Endothelial cell of umbilical vein (primary cell): ENCODE data around the gene IPO9. TPM values are rescaled to one million over a fixed set of nuclear protein-coding genes. Genes with fewer than 3 reads are reported as not detected.

Source experiments
- BruUV-seq: library from RNA; stranded (reverse); fragments of 400-500 nt; replicated peaks from 2 replicates; lab custom pipeline; 2021; lab: Mats Ljungman, UMichigan
- CTCF ChIA-PET: fragments of 300-600, 350-600 bp; sonication (Branson Sonifier 250); formaldehyde crosslinking; loops from one replicate; lab custom pipeline; 2021; ENCODE audit warnings: antibody characterized with exemption, inconsistent platforms; lab: Charles Lee
- POLR2A ChIA-PET: fragments of 300-600, 350-600 bp; sonication (Branson Sonifier 250); formaldehyde crosslinking; loops from one replicate; lab custom pipeline; 2021; ENCODE audit warnings: antibody characterized with exemption, inconsistent platforms; lab: Charles Lee
- DNase-seq: peaks from one replicate; pipeline ENCODE4 v3.0.0-alpha.2; 2011; ENCODE audit warnings: low read depth, low spot score
- FAIRE-seq: peaks from 2 replicates; lab custom pipeline; 2011; peaks lifted over from hg19 to GRCh38; lab: Jason Lieb, UNC
- H2AFZ ChIP-seq: 2 replicates; pipeline ENCODE4 v1.6.0; 2012; ENCODE audit warnings: low read depth, low read length, control low read depth, inconsistent platforms
- H3K27ac ChIP-seq: 2 replicates; pipeline ENCODE4 v1.5.1; 2011; ENCODE audit warnings: low read depth, mild to moderate bottlenecking, control low read depth, low read length, moderate library complexity; ENCODE audit not compliant: insufficient read depth
- H3K27me3 ChIP-seq, 2 experiments: 2 replicates each; pipeline versions ENCODE4 v1.6.0 to v1.6.1; 2011; ENCODE audit warnings: low read length in 2 of 2, mixed read lengths in 1 of 2; ENCODE audit not compliant: control insufficient read depth in 2 of 2, insufficient read depth in 2 of 2
- H3K36me3 ChIP-seq, 2 experiments: 2 replicates in 1 of 2; 3 replicates in 1 of 2; pipeline ENCODE4 v1.5.1; 2011; ENCODE audit warnings: low read length in 2 of 2, mild to moderate bottlenecking in 1 of 2, moderate library complexity in 1 of 2; ENCODE audit not compliant: control insufficient read depth in 2 of 2, insufficient read depth in 2 of 2; ENCODE audit errors: extremely low read depth in 1 of 2
- H3K4me1 ChIP-seq: 3 replicates; pipeline ENCODE4 v1.5.1; 2011; ENCODE audit warnings: mild to moderate bottlenecking, low read length; ENCODE audit not compliant: control insufficient read depth, insufficient read depth; ENCODE audit errors: extremely low read depth
- H3K4me2 ChIP-seq: 2 replicates; pipeline ENCODE4 v1.6.1; 2011; ENCODE audit warnings: low read length, control low read depth, mixed read lengths; ENCODE audit not compliant: insufficient read depth
- H3K4me3 ChIP-seq, 3 experiments: fragments of 200-600 bp in 1 of 3; sonication (generic), shearing (Covaris generic) in 1 of 3; replicated peaks in 1 of 3; 2 replicates each; pipeline ENCODE4 v1.5.1; 2011 to 2016; ENCODE audit warnings: control low read depth in 3 of 3, low read length in 3 of 3, mild to moderate bottlenecking in 2 of 3, inconsistent platforms in 1 of 3, low read depth in 1 of 3, moderate library complexity in 1 of 3; ENCODE audit not compliant: insufficient read depth in 1 of 3
- H3K79me2 ChIP-seq: 2 replicates; pipeline ENCODE4 v1.6.0; 2012; ENCODE audit warnings: low read length, inconsistent platforms; ENCODE audit not compliant: control insufficient read depth, insufficient read depth
- H3K9ac ChIP-seq: replicated peaks from 2 replicates; pipeline ENCODE3; 2011; ENCODE audit warnings: low read length, control low read depth; ENCODE audit not compliant: insufficient read depth; ENCODE audit errors: extremely low read depth
- H3K9me1 ChIP-seq: replicated peaks from 3 replicates; pipeline ENCODE4 v1.6.0; 2011; ENCODE audit warnings: mild to moderate bottlenecking, low read length; ENCODE audit not compliant: control insufficient read depth, insufficient read depth; ENCODE audit errors: extremely low read depth
- H3K9me3 ChIP-seq: replicated peaks from 2 replicates; pipeline ENCODE4 v1.5.1; 2012; ENCODE audit warnings: low read length, inconsistent platforms; ENCODE audit not compliant: control insufficient read depth, insufficient read depth
- H4K20me1 ChIP-seq: replicated peaks from 2 replicates; pipeline ENCODE3; 2011; ENCODE audit warnings: mild to moderate bottlenecking, low read length; ENCODE audit not compliant: control insufficient read depth, insufficient read depth; ENCODE audit errors: extremely low read depth
- CTCF ChIP-seq, 2 donors: IDR thresholded peaks; 1 replicate in 1 of 2; 2 replicates in 1 of 2; pipeline ENCODE4 v1.5.1; 2011; ENCODE audit warnings: low read length in 2 of 2, mild to moderate bottlenecking in 2 of 2, moderate library complexity in 2 of 2, control low read depth in 1 of 2, inconsistent platforms in 1 of 2, low read depth in 1 of 2; ENCODE audit not compliant: insufficient read depth in 1 of 2; ENCODE audit errors: extremely low read depth in 1 of 2
- EZH2 ChIP-seq: IDR thresholded peaks from 2 replicates; pipeline ENCODE4 v1.6.1; 2012; ENCODE audit warnings: borderline replicate concordance, low read depth, mild to moderate bottlenecking, moderate library complexity, low read length, inconsistent platforms; ENCODE audit not compliant: severe bottlenecking
- FOS ChIP-seq: IDR thresholded peaks from 2 replicates; pipeline ENCODE4 v1.6.1; 2011; ENCODE audit warnings: mild to moderate bottlenecking, low read length, moderate library complexity, borderline replicate concordance; ENCODE audit not compliant: insufficient read depth
- GATA2 ChIP-seq: IDR thresholded peaks from 2 replicates; pipeline ENCODE4 v1.7.0; 2011; ENCODE audit warnings: low read depth, mild to moderate bottlenecking, moderate library complexity, mixed read lengths, low read length; ENCODE audit not compliant: insufficient read length, insufficient read depth
- JUN ChIP-seq: IDR thresholded peaks from 2 replicates; pipeline ENCODE4 v1.6.1; 2011; ENCODE audit warnings: borderline replicate concordance, low read depth; ENCODE audit not compliant: insufficient read length, insufficient read depth
- MAX ChIP-seq: IDR thresholded peaks from 2 replicates; pipeline ENCODE4 v1.6.1; 2011; ENCODE audit not compliant: insufficient read depth, insufficient read length
- MYC ChIP-seq: IDR thresholded peaks from one replicate; pipeline ENCODE4 v1.6.1; 2011; ENCODE audit warnings: mild to moderate bottlenecking, low read depth, low read length
- POLR2A ChIP-seq: IDR thresholded peaks from 2 replicates; pipeline ENCODE4 v1.6.1; 2012; ENCODE audit warnings: low read depth, mild to moderate bottlenecking, control low read depth, low read length
- POLR2AphosphoS5 ChIP-seq: IDR thresholded peaks from 2 replicates; pipeline ENCODE4 v1.6.1; 2012; ENCODE audit warnings: low read depth, mild to moderate bottlenecking, control low read depth, low read length, moderate library complexity; ENCODE audit not compliant: insufficient read depth
- dilution Hi-C: fragments of 300-500 bp; cut with MboI; formaldehyde crosslinking; loops from one replicate; pipeline ENCODE4 v1.15.0; 2019; ENCODE audit warnings: low sequenced_read_pairs; ENCODE audit not compliant: extremely low pct_ligation_motif_present
- intact Hi-C: fragments of 100-400 bp; cut with micrococcal nuclease; formaldehyde crosslinking; loops from one replicate; pipeline ENCODE4 v1.10.0; 2022
- polyA plus RNA-seq, 4 experiments: library from polyadenylated mRNA; depleted of rRNA in 3 of 4; stranded (reverse) in 3 of 4; unstranded in 1 of 4; fragments of >200 nt; gene quantifications; 2 replicates each; pipeline versions ENCODE4 v1.2.1 to v1.2.3, GENCODE V29; 2011 to 2012; ENCODE audit warnings: missing spikeins in 1 of 4
- total RNA-seq: library from RNA; stranded (reverse); gene quantifications from 2 replicates; pipeline ENCODE4 v1.2.3, GENCODE V29; 2021

IPO9 gene
- total and polyA plus RNA-seq, 2 donors (not counting 3 experiments of a cell fraction or from before 2014, with no cell fraction given) = 53.4 to 104 TPM

GRCh38 chr1:201925981-201926645 lies 97.2 kb downstream of the IPO9 start:
- no peaks in the 10 kb centered on the region for H4K20me1 ChIP-seq
- no peak for DNase-seq
- H3K4me3 ChIP-seq = no peak overlapping the region
- H3K9me1 ChIP-seq = no peaks in the 10 kb centered on the region
- H3K9me3 ChIP-seq = no peaks in the 10 kb centered on the region
- no peaks in the 10 kb centered on the region for H3K4me1 ChIP-seq
- BruUV-seq = no TSS peak
- dilution Hi-C loops = no loop called here
- H3K4me2 ChIP-seq = no peak overlapping the region
- ChIA-PET CTCF (interaction anchor here (0.6 to 2.1 kb wide), 5 partner anchors 17 to 212 kb away, joined by 3 to 7 read pairs (median 4); partner anchors contain the start of gene LMOD1), POLR2A (no interaction called here)
- no peaks in the 10 kb centered on the region for H3K36me3 ChIP-seq
- no peaks in the 10 kb centered on the region for H3K79me2 ChIP-seq
- H3K9ac ChIP-seq = no peak overlapping the region
- H3K27ac ChIP-seq = no peak overlapping the region
- intact Hi-C loops = no loop called here
- H3K27me3 ChIP-seq = peaks cover 5 to 8% of the 10 kb centered on the region in 2 experiments
- H2AFZ ChIP-seq = no peak overlapping the region
- TF ChIP-seq MYC (no peak), EZH2 (no peak), JUN (no peak), CTCF (IDR thresholded peaks at IDR 0.05; ENCODE audit: extremely low read depth in 1 of 2, insufficient read depth in 1 of 2, low read depth in 1 of 2, low read length in 2 of 2) (no peak), FOS (no peak), MAX (no peak), POLR2AphosphoS5 (no peak), POLR2A (no peak), GATA2 (no peak)
- no peak for FAIRE-seq
